AG08396 (cell line): Measurements from ENCODE around the gene KIAA0232.

Experiments used
- DNase-seq: peaks from one replicate; pipeline ENCODE4 v3.0.0; 2012; ENCODE audit warnings: low spot score, mixed read lengths

Gene KIAA0232, protein sequence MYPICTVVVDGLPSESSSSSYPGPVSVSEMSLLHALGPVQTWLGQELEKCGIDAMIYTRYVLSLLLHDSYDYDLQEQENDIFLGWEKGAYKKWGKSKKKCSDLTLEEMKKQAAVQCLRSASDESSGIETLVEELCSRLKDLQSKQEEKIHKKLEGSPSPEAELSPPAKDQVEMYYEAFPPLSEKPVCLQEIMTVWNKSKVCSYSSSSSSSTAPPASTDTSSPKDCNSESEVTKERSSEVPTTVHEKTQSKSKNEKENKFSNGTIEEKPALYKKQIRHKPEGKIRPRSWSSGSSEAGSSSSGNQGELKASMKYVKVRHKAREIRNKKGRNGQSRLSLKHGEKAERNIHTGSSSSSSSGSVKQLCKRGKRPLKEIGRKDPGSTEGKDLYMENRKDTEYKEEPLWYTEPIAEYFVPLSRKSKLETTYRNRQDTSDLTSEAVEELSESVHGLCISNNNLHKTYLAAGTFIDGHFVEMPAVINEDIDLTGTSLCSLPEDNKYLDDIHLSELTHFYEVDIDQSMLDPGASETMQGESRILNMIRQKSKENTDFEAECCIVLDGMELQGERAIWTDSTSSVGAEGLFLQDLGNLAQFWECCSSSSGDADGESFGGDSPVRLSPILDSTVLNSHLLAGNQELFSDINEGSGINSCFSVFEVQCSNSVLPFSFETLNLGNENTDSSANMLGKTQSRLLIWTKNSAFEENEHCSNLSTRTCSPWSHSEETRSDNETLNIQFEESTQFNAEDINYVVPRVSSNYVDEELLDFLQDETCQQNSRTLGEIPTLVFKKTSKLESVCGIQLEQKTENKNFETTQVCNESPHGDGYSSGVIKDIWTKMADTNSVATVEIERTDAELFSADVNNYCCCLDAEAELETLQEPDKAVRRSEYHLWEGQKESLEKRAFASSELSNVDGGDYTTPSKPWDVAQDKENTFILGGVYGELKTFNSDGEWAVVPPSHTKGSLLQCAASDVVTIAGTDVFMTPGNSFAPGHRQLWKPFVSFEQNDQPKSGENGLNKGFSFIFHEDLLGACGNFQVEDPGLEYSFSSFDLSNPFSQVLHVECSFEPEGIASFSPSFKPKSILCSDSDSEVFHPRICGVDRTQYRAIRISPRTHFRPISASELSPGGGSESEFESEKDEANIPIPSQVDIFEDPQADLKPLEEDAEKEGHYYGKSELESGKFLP (N-terminal part only)

DNA sequence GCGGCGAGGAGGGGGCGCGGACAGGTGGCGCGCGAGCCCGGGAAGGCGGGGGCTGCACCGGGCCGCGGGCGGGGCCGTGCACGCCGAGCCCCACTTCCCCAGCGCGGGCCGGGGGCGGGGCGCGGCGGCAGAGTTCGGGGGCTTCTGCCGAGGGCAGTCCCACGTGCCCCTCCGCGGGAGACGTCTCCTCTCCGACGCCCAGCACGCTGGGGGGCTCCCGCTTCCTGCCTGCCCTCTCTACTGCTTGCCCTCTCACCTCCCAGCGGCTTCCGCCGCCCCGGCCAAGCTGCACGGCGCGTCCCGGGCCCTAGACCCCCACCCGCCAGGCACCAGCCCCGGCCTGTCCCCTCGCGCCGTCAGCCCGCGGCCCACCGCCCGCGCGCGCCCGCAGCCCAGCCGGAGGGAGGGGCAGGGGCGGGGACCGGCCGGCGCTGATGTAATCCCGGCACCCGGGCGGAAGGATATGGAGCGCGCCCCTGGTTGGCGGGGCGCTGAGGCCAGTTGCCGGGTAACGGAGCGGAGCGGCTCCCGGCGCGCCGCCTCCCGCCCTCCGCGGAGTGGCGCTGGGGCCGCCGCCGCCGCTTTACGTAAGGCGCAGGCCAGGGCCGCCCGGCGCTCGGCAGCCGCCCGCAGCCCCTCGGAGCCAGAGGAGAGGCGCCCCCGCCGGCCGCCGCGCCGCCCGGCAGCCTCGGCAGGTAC is at the start of gene KIAA0232:
KIAA0232 (plus strand) TSS at position 581 of the 699 bp plus-strand sequence. CDS start 41,727 bp downstream, outside the sequence.
- DNase-seq = peak; percentile 98

DNA sequence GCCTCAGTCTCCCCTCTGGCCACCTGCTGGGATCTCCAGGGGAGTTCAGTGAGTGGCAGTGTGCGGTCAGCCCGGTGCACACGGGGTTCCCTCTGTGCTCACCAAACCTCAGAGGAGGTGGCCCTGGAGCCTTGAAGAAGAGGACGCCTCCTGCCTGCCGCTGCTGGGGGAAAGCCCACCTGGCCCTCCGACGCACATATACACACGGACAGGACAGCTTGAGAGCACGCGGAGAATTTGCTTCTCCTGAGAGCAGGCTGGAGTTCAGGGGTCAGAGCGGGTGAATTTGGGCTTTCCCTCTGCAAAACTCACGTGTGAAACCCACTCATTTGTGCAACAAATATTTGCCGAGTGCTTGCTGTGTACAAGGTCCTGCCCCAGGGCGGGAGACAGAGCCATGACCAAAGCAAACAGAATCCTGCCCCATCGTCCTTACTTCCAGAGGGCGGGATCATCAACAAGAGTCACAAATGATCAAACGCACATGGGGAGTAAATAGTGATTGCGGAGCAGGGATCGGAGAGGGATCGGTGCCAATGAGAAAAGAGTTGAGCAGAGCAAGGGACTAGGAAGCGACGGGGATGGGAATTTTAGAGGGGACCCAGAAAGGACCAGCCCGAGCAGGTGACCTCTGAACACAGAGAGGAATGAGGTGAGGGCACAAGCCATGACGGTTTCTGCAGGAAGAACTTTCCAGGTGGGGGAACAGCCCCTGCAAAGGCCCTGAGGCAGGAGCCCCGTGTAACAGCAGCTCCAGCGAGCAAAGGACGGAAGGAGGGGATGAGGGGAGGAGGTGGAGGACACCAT is 49.0 kb upstream of the KIAA0232 start:
- DNase-seq = no peak

DNA sequence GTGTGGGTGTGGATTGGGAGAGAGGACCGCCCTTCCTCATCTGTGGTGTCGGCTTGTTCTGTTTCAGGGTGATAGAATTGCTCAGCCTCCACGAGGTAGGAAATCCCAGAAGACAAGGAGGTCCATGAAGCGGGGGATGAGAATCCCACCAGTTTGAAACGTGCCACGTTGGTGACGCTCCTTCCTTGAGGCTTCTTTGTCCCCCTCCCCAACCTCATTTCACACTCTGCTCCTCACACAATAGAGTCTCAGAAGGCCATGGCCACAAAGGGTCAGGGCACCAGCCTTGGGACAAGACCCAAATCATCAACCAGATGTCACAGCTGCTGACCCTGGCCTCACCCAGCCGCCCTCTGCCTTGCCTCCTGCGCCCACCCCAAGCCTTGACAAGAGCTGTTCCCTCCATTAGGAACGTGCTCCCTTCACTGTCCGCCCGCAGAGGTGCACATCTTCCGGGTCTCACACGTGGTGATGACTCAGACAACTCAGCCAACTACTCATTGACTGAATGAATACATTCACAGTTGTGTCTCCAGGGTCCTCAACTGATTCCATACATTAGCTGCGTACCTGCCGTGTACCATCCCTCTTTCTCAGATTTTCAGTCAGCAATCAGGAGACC is 48.3 kb upstream of the KIAA0232 start:
- no peak for DNase-seq

DNA sequence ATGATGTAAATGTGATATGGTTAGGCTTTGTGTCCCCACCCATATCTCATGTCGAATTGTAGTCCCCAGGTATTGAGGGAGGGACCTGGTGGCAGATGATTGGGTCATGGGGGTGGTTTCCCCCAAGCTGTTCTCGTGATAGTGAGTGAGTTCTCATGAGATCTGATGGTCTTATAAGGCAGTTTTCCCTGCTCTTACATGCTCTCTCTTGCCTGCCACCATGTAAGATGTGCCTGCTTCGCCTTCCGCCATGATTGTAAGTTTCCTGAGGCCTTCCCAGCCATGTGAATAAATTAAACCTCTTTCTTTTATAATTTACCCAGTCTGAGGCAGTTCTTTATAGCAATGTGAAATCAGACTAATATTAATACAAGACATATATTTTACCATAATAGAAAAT is 42.6 kb upstream of the KIAA0232 start:
- no peak for DNase-seq

DNA sequence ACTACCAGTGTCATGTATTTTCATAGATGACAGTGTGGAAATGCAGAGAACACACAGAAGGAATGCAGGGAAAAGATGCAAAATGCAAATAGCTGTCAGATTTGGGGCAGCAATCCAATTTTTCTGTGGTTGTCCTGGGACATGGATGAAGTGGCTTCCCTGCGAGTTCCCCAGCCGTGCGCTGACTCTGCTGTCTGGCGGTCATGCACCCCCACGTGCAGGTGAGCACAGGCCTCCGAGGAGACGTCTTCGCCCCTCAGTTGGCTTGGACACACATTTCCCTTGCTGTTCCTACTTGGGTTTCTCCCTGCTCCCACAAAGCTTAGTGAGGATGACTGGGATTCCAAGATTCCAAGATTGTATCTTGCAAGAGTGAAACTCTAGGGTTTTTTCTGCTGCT is 42.2 kb upstream of the KIAA0232 start:
- DNase-seq = no peak

DNA sequence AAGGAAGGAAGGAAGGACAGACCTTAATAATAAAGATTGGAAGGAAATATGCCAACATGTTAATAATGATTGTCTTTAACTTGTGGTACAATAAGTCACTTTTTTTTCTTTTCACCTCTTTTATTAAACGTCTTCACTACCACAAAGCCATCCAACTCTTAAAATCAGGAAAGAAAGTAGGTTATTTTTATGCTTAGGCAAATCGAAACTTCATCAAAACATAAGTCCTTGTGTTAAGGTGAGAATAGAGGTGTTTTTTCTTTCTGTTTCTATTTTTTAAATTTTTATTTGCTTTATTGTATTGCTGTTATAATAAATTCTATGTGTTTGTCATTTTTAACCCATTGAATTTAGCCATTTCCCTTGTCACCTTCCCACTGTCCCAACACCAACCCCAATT is 40.0 kb upstream of the KIAA0232 start:
- DNase-seq = no peak

DNA sequence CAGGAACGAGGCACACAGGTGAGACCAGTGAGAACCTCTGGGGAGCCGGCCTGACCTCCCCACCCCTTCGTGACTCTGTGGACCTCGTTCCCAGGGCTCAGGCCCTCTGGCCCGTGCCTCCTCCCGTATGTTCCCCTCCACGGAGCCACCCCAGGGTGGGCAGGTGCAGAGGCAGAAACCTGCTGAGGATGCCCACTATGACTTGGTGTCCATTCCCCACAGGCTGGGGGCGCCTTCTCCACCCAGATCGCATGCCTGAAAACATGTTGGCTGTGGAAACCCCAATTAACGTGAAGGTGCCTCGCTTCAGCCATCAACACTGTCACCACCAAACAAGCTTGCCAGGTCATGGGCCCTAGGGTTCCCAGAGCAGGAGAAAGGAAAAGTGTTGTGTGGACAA is 39.5 kb upstream of the KIAA0232 start:
- no peak for DNase-seq

DNA sequence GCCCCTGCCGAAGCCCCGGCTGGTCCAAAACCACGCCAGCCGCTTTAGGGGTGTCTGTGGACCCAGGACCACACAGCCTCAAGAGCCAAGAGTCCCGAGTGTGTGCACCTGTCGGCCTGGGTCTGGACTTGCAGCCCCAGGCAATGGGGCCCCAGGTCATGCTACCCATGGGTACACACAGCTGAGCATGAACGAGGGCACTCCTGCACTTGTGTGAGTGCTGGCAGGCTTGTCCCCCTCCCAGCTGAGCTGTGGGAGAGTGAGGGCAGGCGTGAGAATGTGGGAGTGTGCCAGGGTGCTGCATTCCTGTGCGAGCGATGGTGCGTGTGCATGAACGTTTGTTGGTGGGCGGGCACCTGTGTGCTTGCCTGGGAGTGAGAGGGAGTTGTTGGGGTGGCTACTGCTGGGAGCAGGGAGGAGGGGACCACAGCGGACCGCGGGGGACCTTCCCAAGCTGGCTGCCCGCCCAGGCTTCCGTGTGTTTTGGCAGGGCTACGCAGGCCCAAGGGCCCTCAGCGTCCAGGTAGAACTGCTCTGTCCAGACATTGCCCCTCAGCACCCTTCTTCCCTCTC is 35.7 kb upstream of the KIAA0232 start:
- no peak for DNase-seq

DNA sequence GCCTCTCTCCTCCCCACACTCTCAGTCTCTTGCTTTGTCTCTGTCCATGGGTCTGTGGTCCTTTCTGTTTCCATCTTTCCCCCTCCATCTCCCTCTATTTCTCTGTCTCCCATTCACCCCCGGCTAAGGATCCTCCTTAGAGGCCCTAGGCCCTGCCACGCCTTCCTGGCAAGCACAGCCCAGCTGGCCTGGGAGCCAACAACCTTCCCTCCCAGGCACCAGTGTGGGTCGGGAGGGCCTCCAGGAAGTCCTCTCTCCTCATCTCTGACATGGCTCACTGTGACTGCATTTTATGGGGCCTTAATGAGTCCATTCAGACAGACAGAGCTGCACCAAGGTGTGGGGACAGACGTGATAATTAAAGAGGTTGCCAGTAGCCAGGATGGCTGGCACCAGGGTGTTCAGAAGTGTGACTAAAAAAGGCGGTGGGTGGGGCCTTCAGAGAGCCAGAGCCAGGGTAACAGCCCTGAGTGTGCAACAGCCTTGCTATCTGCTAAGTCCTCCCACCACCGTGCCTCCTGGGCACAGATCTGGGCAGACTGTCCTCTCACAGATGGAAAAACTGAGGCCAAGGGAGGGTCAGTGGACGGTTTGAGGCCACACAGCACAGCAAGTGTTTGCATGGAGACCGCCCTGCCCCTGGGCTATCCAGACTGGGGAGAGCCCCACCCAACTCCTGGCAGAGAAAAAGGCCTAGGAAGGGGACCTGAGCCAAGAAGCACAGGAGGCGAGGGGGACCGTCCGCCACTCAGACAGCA is 35.1 kb upstream of the KIAA0232 start:
- DNase-seq = no peak

DNA sequence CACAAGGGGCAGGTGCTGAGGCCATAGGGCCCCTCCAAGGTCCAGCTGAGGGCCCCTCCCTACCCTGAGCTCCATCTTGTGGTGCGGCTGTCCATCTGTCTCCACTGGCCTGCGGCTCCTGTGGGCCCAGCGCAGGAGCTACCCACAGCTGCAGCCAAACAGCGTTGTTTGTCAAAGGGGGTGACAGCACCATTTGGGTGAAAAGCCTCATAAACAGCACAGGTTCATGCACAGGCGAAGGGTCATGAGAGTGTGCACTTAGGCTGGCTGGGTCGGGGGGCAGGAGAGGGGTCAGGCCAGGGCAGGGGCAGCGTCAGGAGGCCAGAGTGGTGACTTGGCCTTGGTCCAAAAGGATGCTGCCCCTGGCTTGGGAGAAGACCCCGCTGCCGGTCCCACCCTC is 34.2 kb upstream of the KIAA0232 start:
- DNase-seq = no peak

DNA sequence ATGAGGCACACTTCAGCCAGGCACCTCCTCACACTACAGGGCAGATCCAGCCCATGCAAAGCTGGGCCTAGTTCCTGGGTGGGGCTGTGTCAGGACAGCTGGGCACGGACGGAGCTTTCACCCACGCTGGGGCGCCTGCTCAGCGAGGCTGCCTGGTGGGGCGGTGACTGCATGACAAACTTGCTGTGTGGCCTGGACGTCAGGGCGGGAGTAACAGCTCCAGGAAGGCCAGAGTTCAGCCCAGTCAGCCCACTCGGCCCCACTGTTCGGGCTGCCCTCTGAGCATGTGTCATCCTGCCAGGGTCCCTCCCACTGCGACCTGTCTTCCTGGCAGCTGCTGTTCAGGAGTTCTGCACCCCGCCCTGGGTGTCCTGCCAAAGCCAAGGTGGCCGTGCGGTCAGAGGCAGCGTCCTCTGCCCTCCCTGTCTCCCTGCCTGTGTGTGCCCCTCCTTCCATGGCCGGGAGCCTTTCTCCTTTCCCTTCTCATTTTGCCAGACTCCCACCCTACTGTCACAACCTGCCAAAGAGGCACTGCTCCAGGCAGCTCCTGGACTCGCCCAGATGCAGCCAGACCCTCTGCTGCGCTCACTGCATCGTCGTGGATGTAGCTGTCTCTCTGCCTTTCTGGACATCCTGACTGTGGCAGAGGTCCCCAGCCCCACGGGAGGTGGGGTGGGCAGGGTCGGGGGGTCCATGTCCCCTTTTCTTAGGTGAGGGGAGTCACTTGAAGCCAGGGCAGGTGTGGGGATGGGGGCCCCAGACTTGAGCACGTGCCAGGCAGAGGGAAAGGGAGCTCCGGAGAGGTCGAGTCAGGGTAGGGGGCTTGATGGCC is 33.0 kb upstream of the KIAA0232 start:
- DNase-seq = peak; percentile 85

DNA sequence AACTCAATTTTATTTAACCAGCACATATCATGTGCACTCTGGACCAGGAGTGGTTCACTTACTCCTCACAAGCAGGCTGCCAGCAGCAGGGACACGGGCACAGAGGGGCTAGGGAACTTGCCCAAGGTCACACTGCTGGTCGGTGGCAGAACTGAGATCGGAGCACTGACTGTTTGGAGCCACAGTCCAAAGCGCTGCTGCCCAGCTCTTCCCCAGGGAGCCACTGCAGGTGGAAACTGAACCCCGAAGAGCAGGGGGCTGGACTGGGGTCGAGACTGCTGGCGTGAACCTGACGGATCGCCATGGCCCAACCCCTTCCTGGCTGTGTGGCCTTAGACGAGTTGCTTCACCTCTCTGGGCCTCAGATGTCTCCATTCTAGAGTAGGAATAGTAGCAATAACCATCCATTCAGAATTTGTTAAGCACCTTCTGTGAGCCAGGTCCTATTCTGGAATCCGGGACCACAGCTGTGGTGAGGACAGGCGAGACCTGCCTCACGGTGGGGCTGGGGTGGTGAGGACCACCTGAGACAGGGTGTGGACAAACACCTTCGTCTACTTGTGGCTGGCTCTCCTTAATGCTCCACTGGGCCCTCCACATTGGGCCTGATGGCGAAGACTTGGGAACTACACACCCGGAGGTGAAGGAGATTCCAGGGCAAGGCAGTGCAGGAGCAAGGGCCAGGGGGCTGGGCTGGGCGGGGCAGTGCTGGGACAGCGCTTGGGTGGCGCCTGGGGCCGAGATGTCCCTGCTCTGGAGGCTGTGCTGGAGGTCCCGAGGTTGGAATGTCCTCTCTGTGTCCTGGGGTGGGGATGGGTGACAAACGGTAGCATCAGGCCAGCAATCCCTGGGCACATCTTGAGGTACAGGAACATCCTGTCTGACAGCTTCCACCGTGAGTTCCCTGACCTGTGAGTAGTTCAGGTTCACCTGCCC is 32.0 kb upstream of the KIAA0232 start:
- DNase-seq = no peak

DNA sequence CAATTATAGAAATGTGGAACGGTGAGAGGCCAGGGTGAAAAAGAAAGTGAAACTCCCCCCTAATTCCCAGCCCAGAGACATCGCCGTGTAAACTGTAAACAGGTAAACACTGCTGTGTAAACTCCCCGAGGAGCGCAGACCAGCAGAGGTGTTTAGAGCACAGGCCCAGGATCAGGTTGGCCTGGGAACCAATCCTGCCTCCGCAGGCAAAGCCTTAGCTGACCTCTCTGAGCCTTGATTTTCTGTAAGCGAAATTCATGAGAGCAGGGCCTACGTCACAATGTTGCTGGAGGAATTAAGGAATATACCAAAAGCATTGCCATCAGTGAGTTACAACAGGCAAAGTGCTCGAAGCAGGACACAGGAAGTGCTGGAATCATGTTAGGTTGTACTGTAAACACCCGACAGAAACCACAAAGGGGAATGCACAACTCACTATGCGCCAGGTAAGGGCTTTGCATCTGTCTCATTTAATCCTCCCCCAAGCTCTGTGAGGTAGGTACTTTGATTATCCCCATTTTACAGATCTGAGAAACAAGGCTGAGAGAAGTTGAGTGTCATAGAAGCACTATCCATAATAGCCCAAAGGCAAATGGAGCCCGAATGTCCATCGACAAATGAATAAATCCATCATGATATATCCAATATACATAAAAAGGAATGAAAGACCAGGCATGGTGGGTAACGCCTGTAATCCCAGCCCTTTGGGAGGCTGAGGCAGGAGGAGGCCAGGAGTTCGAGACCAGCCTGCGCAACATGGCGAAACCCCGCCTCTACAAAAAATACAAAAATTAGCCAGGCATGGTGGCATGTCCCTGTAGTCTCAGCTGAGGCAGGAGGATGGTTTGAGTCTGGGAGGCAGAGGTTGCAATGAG is 30.7 kb upstream of the KIAA0232 start:
- no peak for DNase-seq

DNA sequence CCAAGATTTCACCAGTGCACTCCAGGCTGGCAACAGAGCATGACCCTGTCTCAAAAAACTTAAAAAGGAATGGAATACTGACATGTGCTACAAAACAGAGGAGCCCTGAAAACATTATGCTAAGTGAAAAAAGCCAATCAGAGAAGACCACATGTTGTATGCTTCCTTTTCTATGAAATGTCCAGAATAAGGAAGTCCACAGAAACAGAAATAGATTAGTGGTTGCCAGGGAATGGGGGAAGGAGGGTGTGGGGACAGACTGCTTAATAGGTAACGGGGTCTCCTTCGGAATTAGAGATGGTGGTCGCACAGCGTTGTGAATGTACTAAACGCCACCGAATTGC is 30.1 kb upstream of the KIAA0232 start:
- no peak for DNase-seq

DNA sequence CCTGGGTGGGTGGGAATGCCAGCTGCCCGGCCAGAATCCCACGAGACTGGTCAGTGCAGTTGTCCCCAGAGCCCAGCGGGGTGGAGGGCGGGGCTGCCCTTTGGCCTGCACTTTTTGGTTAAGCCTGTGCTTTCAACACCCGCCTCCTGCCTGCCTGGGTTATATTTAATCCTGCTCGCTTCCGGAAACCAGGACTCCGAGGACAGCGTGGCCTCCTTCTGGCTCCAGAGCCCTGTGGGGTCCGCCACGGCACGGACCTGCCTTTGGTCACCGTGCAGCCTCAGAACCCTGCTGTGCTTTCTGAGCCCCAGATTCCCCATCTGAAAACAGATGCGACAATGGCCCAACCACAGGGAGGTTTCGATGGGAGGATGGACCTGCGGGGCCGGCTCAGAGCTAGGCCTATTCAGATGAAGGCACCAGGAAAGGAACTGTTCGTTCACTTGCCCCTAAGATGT is 29.4 kb upstream of the KIAA0232 start:
- DNase-seq = no peak

DNA sequence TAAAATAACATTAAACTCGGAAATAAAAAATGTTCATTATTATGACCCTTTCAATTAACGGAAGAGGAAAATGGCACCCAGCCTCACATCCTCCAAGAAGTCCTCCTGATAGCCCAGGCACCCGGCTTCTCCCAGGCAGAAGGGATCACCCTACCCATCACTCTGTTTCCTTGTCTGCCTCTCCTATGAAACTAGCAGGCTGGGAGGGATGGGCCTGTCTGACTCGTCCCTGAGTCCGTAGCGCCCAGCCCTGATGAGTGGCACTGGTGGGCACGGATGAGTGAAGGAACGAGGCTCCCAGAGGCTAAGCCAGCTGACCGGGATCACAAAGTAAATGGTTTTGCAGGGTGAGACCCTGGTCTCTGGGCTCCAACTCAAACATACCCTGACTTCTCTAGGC is 28.6 kb upstream of the KIAA0232 start:
- no peak for DNase-seq
